ENCODE data around the gene RNF212.

- no peak for TF ChIP-seq CTCF (IDR thresholded peaks at IDR 0.05; ENCODE audit: poor library complexity)
- no peak for TF ChIP-seq EZH2 (IDR thresholded peaks at IDR 0.05; ENCODE audit: borderline replicate concordance)
- TF ChIP-seq EZH2phosphoT487 (IDR thresholded peaks at IDR 0.05; ENCODE audit: low read depth, severe bottlenecking, unreplicated experiment): no peak
Observed at GRCh38 chr4:1043162-1043561, 70.2 kb downstream of the RNF212 start.
